Duodenal mucosa (tissue), 2 donors: Measurements from ENCODE around the gene DCC.

Source experiments
- H3K27ac ChIP-seq: one replicate; pipeline ENCODE4 v1.7.0; 2013; ENCODE audit warnings: low read depth, low read length
- H3K27me3 ChIP-seq, 2 donors: one replicate each; pipeline ENCODE4 v1.7.0; 2013; ENCODE audit warnings: low read length in 2 of 2, control low read depth in 1 of 2; ENCODE audit not compliant: insufficient read depth in 2 of 2, control insufficient read depth in 1 of 2
- H3K36me3 ChIP-seq, 2 donors: one replicate each; pipeline ENCODE4 v1.7.0; 2013; ENCODE audit warnings: low read length in 2 of 2, control low read depth in 1 of 2; ENCODE audit not compliant: insufficient read depth in 2 of 2, control insufficient read depth in 1 of 2
- H3K4me1 ChIP-seq, 2 donors: one replicate each; pipeline ENCODE4 v1.7.0; 2013; ENCODE audit warnings: low read length in 2 of 2, control low read depth in 1 of 2; ENCODE audit not compliant: insufficient read depth in 2 of 2, control insufficient read depth in 1 of 2
- H3K4me3 ChIP-seq, 2 donors: one replicate each; pipeline ENCODE4 v1.7.0; 2013; ENCODE audit warnings: low read length in 2 of 2, low read depth in 1 of 2
- H3K9ac ChIP-seq, 2 donors: one replicate each; pipeline ENCODE4 v1.7.0; 2013; ENCODE audit warnings: low read length in 2 of 2, low read depth in 1 of 2
- H3K9me3 ChIP-seq, 2 donors: one replicate each; pipeline ENCODE4 v1.7.0; 2013; ENCODE audit warnings: low read length in 2 of 2, control low read depth in 1 of 2; ENCODE audit not compliant: control insufficient read depth in 1 of 2

The DCC gene

GRCh38 chr18:52781113-52781512 is 441.1 kb downstream of the DCC start:
- Histone ChIP-seq H3K4me3 (no peak overlapping the region), H3K36me3 (no peaks in the 10 kb centered on the region), H3K9ac (no peak overlapping the region), H3K9me3 (no peaks in the 10 kb centered on the region), H3K27me3 (no peaks in the 10 kb centered on the region), H3K27ac (no peak overlapping the region), H3K4me1 (no peaks in the 10 kb centered on the region)

DNA sequence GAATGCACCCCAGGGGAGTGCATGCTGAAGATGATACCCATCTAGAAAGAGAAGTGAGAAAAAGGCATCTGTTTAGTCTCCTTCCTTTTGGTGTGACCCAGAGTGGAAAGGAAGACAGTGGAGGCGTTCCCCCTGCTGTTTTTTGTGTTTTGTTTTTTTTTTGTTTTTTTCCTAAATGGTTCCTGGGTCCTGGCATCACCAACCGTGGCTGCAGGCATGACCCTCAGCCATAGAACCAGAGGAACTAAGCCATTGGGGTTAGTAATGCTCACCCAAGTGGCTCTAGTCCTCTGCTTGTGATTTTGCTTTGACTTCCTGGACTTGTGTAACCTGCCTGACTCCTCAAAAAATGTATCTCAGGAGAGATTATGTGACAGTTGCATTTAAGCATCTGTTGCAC is 451.3 kb downstream of the DCC start:
- Histone ChIP-seq H3K4me3 (no peak overlapping the region), H3K9me3 (peaks cover 11 to 20% of the 10 kb centered on the region in 2 donors), H3K4me1 (no peaks in the 10 kb centered on the region)

GRCh38 chr18:52812834-52813233 is 472.8 kb downstream of the DCC start:
- Histone ChIP-seq H3K27ac (no peak overlapping the region), H3K9ac (no peak overlapping the region), H3K9me3 (peaks cover 0 to 2% of the 10 kb centered on the region in 2 donors), H3K36me3 (no peaks in the 10 kb centered on the region), H3K4me3 (no peak overlapping the region), H3K4me1 (no peaks in the 10 kb centered on the region), H3K27me3 (no peaks in the 10 kb centered on the region)

More for the DNA sequence above, 451.3 kb downstream of the DCC start:
- Histone ChIP-seq H3K27ac (no peak overlapping the region), H3K27me3 (no peaks in the 10 kb centered on the region), H3K36me3 (no peaks in the 10 kb centered on the region), H3K9ac (no peak overlapping the region)

DNA sequence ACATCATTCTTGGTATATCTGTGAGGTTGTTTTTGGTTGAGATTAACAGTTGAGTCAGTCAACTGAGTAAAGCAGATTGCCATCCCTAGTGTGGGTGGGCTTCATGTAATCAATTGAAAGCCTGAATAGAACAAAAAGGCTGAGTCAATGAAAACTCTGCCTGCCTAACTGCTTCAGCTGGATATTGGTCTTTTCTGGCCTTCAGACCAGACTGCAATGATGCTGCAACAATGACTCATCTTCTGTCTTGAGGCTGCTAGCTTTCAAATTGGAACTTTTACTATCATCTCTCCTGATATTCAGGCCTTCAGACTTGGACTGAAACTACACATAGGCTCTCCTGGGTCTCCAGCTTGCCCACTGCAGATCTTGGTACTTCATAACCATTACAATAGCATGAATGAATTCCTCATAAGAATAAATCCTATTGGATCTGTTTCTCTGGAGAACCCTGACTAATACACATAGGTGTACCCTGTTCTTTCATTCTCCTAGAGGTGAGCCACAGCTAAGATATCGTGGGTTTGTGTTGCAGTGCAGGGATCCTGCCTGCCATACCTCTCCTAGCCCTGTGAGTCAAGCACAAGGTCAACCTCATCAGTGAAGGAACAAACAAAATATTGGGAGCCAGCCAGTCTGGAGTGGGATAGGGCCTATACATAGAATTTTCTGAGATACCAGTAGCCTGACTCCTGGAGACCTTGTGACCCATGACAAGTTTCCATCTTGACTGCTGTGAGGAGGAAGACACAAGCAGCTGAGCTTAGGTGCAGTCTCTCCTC is 473.8 kb downstream of the DCC start:
- no peaks in the 10 kb centered on the region for H3K27me3 ChIP-seq
- H3K27ac ChIP-seq, result no peak overlapping the region
- H3K36me3 ChIP-seq, result no peaks in the 10 kb centered on the region
- H3K9ac ChIP-seq, result no peak overlapping the region
- H3K9me3 ChIP-seq, result peaks cover 0 to 2% of the 10 kb centered on the region in 2 donors
- no peaks in the 10 kb centered on the region for H3K4me1 ChIP-seq
- H3K4me3 ChIP-seq, result no peak overlapping the region

- H3K4me3 ChIP-seq, result no peak overlapping the region
These were observed 475.7 kb downstream of the DCC start for GRCh38 chr18:52815651-52816050.

DNA sequence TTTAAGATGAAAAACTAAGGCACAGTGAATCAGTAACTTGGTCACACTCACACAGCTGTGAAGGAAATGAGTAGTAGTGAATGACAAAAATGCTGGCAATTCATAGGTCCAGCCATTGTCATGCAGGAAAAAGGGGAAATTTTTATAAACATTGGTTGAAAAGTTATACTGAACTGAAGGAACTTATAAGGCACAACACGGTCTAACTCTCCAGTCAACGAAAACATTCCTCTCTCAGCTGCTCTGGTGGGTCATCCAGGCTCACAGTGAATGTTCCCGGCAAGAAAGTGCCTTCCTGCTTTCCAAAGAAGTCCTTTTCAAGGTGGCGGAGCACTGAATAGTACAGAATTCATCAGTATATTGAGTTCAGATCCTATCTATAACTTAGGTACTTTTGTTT is 476.1 kb downstream of the DCC start:
- Histone ChIP-seq H3K36me3 (no peaks in the 10 kb centered on the region), H3K27ac (no peak overlapping the region), H3K4me3 (no peak overlapping the region), H3K27me3 (no peaks in the 10 kb centered on the region), H3K9ac (no peak overlapping the region), H3K4me1 (no peaks in the 10 kb centered on the region), H3K9me3 (no peaks in the 10 kb centered on the region)

More at GRCh38 chr18:52815651-52816050, 475.7 kb downstream of the DCC start:
- no peaks in the 10 kb centered on the region for H3K36me3 ChIP-seq
- H3K9me3 ChIP-seq, result no peaks in the 10 kb centered on the region
- H3K9ac ChIP-seq, result no peak overlapping the region
- no peaks in the 10 kb centered on the region for H3K27me3 ChIP-seq
- no peaks in the 10 kb centered on the region for H3K4me1 ChIP-seq
- H3K27ac ChIP-seq, result no peak overlapping the region

DNA sequence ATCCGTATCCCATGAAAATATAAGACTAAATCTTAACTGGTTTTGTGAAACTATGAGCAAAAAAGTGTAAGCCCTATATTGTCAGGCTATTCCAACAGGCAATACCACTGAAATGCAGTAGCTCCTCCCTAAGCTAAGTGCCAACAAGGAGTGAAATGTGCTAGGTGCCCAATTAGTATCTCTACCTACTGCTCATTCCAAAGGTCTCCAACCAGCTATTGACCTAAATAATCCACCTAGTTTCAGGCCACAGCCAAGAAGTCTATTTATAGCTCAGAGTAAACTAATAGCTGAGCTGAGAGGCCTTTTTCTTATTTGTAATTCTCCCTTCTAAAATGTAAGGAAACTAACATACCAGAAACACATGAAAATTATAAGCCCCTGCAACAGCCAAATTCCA is 482.2 kb downstream of the DCC start:
- H3K4me3 ChIP-seq, result no peak overlapping the region
- H3K9me3 ChIP-seq, result no peaks in the 10 kb centered on the region
- H3K9ac ChIP-seq, result no peak overlapping the region
- H3K4me1 ChIP-seq, result no peaks in the 10 kb centered on the region
- no peak overlapping the region for H3K27ac ChIP-seq
- H3K36me3 ChIP-seq, result no peaks in the 10 kb centered on the region
- no peaks in the 10 kb centered on the region for H3K27me3 ChIP-seq

DNA sequence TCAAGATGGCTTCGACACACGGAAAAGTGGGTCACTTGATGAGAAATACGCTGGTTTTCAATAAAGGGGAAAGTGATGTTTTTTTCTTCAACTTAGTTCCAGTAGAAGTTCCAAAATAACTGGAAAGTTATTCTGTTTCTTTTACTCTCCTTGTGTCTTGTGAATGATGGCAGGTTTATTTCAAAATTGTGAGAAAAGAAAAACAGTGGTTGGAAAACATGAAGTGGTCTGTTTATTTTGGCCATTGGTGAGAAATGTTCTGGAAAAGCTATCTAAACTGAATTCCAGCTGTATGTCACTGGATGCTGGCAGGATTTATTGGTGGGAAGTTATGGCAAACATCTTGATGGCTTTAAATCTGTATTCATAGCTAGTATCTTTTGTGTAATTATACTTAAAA is 484.1 kb downstream of the DCC start:
- no peak overlapping the region for H3K27ac ChIP-seq
- H3K9me3 ChIP-seq, result no peaks in the 10 kb centered on the region
- H3K27me3 ChIP-seq, result no peaks in the 10 kb centered on the region
- H3K4me3 ChIP-seq, result no peak overlapping the region
- no peaks in the 10 kb centered on the region for H3K4me1 ChIP-seq
- no peaks in the 10 kb centered on the region for H3K36me3 ChIP-seq
- H3K9ac ChIP-seq, result no peak overlapping the region

DNA sequence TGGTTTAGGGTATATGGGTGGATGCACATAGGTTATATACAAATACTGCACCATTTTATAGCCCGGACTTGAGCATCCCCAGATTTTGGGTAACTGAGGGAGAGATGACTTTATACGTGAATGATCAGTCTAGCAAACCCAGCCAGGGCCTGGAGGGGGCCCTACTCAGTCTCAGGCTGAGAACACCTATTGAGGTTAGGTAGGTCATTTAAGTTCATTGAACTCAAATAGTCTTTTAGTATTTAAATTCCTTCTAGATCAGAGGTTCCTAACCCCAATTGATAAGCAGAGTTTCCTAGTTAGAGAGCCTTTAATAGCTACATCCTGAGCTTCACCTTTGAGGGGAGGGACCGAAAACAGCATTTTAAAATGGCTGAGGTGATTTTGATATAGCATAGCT is 487.0 kb downstream of the DCC start:
- Histone ChIP-seq H3K4me3 (no peak overlapping the region), H3K36me3 (no peaks in the 10 kb centered on the region), H3K27ac (no peak overlapping the region), H3K9me3 (no peaks in the 10 kb centered on the region), H3K4me1 (no peaks in the 10 kb centered on the region), H3K27me3 (no peaks in the 10 kb centered on the region), H3K9ac (no peak overlapping the region)

DNA sequence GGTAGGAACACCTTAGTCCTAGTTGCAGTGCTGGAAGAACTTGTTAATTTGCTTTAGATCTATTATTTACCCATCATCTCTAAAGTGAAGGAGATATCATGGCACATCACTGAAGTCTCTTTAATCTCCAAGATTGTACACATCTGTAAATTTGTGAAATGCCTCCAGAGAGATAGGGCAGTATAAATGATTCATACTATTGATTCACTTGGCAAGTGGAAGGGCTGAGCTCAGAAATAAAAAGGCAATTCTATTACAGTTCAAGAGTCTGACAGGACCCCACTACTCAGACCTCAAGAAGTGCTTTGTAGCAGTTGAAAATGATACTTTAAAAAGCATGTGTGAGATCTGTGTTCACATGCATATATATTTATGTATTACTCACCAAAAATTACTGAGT is 489.3 kb downstream of the DCC start:
- no peaks in the 10 kb centered on the region for H3K9me3 ChIP-seq
- H3K9ac ChIP-seq, result no peak overlapping the region
- H3K27me3 ChIP-seq, result no peaks in the 10 kb centered on the region
- no peak overlapping the region for H3K4me3 ChIP-seq
- H3K27ac ChIP-seq, result no peak overlapping the region
- no peaks in the 10 kb centered on the region for H3K36me3 ChIP-seq
- H3K4me1 ChIP-seq, result no peaks in the 10 kb centered on the region
